Lower leg skin (tissue), 4 donors: ENCODE results near the gene TOMM6. TPM values are rescaled to one million over a fixed set of nuclear protein-coding genes. Genes with fewer than 3 reads are reported as not detected.

Experiments
- DNase-seq, 2 donors: peaks; one replicate each; pipeline ENCODE4 v3.0.0-alpha.2; 2019; ENCODE audit warnings: low spot score in 2 of 2
- H3K4me3 ChIP-seq: fragments of 200-600 bp; sonication (generic); 2 replicates; pipeline ENCODE4 v1.5.1; 2017; ENCODE audit warnings: mild to moderate bottlenecking, low read depth; ENCODE audit not compliant: poor library complexity, severe bottlenecking
- POLR2A ChIP-seq, 2 donors: fragments of 450-650 bp; IDR thresholded peaks; one replicate each; pipeline ENCODE4 v1.6.1; 2016 to 2017; ENCODE audit warnings: antibody characterized with exemption in 2 of 2, mild to moderate bottlenecking in 1 of 2, moderate library complexity in 1 of 2
- WGBS, 2 donors: methylation state at CpG; one replicate each; pipeline ENCODE4 v1.1.5; 2018; 5-methylcytosine and 5-hydroxymethylcytosine counted together
- intact Hi-C: fragments of 100-400 bp; cut with DNase I; formaldehyde crosslinking; loops from one replicate; pipeline ENCODE4 v1.15.0; 2023; ENCODE audit warnings: low total_unique reads
- total RNA-seq, 4 donors: library from RNA; depleted of rRNA; stranded (reverse); fragments of >200 nt; gene quantifications; one replicate each; pipeline ENCODE4 v1.1.0, GENCODE V29; 2016
- TF ChIP-seq, protein P1 (sequence below), 3 donors: fragments of 450-650 bp; IDR thresholded peaks; one replicate each; pipeline ENCODE4 v1.5.1; 2016; ENCODE audit warnings: antibody characterized with exemption in 3 of 3, mild to moderate bottlenecking in 3 of 3, moderate library complexity in 2 of 3

TOMM6 gene
- total RNA-seq, 4 donors from 2014 or later: 90.7 to 136 (median 100) TPM

DNA sequence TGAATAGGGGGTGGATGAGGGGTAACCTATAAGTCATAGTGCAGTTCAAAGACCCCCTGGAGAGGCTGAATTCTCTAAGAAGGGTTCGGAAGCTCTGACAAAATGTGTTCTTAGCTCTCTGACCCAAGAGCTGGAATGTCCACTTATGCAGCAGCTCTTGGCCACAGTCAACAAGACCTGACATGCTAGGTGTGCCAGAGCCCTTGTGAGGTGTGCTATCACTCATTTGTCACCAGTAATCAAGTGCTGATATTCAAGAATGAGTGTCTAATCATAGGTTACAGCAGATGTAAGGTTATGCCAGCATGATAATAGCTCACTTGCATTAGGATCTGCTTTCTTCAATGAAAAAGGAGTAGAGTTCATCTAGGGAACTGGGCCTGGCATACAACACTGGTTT lies 28.1 kb downstream of the TOMM6 start:
- TF ChIP-seq POLR2A (IDR thresholded peaks at IDR 0.05): no peak
- TF ChIP-seq, protein P1, sequence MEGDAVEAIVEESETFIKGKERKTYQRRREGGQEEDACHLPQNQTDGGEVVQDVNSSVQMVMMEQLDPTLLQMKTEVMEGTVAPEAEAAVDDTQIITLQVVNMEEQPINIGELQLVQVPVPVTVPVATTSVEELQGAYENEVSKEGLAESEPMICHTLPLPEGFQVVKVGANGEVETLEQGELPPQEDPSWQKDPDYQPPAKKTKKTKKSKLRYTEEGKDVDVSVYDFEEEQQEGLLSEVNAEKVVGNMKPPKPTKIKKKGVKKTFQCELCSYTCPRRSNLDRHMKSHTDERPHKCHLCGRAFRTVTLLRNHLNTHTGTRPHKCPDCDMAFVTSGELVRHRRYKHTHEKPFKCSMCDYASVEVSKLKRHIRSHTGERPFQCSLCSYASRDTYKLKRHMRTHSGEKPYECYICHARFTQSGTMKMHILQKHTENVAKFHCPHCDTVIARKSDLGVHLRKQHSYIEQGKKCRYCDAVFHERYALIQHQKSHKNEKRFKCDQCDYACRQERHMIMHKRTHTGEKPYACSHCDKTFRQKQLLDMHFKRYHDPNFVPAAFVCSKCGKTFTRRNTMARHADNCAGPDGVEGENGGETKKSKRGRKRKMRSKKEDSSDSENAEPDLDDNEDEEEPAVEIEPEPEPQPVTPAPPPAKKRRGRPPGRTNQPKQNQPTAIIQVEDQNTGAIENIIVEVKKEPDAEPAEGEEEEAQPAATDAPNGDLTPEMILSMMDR (IDR thresholded peaks at IDR 0.05): no peak
- no peak for DNase-seq
- H3K4me3 ChIP-seq: no peak overlapping the region
- 100% methylated on average over 1 of the region's 1 CpG for WGBS, 2 donors
- intact Hi-C loops: no loop called here

DNA sequence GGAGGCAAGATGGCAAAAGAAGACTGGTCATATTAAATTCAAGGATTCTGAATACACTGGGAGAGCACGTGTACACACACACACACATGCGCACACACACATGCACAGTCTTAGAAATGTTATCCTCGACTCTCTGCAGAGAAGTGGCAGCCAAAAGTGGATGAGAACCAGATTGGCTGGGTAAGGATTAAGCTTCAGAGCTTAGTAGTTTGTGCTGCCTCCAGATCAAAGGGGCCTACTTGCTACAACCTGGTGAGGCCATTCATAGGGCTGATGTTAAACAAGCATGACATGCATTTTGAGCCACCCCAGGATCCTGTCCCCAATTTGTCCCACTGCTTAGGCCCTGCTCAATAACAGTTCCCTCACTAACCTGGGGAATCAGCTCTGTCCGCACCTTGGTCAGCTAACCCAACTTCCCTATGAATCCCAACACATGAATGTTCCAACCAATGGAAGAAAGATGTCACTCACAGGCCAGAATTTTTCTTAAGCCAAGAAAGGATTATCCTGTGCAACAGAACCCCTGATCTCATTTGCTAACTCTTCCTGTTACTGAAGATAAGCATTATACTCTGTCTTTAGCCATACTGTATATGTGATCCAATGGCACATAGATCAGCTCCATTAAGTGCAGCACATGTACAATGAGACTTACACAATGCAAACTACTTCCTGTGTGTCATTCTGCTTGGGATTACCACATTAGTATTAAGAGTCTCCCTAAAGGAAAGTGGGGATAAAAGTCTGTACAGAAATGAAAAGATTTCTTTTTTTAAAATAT lies 31.0 kb downstream of the TOMM6 start:
- TF ChIP-seq, protein P1 (IDR thresholded peaks at IDR 0.05): no peak
- no peak for TF ChIP-seq POLR2A (IDR thresholded peaks at IDR 0.05)
- WGBS, 2 donors: 73 to 76% methylated on average over 4 of the region's 4 CpGs
- H3K4me3 ChIP-seq: no peak overlapping the region
- intact Hi-C loops: no loop called here
- DNase-seq: no peak

DNA sequence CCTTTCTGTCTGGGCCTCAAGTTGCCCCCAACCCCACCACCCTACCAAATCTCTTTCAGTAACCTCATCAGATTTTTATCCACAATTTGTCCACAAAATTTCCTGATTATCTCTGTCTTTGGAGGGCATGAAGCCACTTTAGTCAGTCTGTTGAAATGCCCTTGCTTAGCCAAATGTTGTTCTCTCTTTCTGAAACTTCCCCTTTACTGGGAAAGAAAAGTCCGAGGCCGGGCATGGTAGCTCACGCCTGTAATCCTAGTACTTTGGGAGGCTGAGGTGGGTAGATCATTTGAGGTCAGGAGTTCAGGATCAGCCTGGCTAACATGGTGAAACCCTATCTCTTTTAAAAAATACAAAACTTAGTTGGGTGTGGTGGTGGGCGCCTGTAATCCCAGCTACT lies 33.8 kb downstream of the TOMM6 start:
- intact Hi-C loops: no loop called here
- DNase-seq: no peak
- no peak for TF ChIP-seq POLR2A (IDR thresholded peaks at IDR 0.05)
- TF ChIP-seq, protein P1 (IDR thresholded peaks at IDR 0.05): no peak
- no peak overlapping the region for H3K4me3 ChIP-seq
- 82 to 95% methylated on average over 4 of the region's 4 CpGs for WGBS, 2 donors

DNA sequence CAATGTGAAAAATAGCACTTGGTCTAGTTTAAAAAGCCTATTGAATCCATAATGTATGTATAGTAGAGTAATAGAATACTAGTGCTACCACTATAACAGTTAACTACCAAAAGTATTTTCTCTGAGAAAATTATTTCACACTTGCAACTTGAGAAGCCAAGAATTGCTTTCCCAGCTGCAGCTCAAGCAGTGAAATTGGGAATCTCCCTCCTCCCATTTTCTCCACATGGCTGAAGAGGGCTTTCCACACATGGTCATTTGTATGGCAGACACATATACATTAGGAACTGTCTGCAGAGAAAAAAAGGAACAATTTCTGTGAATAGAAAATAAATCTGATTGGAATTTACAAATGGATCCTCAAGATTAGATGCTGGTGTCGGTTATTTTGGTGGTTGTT lies 34.5 kb downstream of the TOMM6 start:
- WGBS, 2 donors: 92 to 100% methylated on average over 1 of the region's 1 CpG
- TF ChIP-seq, protein P1 (IDR thresholded peaks at IDR 0.05): no peak
- no peak for TF ChIP-seq POLR2A (IDR thresholded peaks at IDR 0.05)
- intact Hi-C loops: no loop called here
- no peak for DNase-seq
- H3K4me3 ChIP-seq: no peak overlapping the region

DNA sequence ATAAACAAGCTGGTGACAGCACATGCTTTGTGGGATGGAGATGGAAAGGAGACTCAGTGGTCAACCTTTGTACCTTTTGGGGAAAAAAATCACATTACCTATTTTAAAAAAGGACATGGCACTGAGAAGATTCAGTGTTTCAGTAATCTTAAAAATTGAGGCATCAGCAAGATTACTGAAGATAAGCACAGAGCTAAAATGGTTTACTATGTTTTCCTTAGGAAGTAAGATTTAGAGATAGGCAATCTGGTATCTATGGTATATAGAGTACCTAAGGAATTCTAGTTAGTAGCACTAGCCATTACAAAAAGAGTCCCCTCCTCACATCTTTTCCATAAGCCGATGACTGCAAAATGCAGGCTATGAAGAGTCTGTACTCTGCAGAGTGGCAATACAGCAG lies 35.7 kb downstream of the TOMM6 start:
- no peak for DNase-seq
- intact Hi-C loops: no loop called here
- 100% methylated on average over 1 of the region's 1 CpG for WGBS, 2 donors
- no peak overlapping the region for H3K4me3 ChIP-seq
- TF ChIP-seq POLR2A (IDR thresholded peaks at IDR 0.05): no peak
- TF ChIP-seq, protein P1 (IDR thresholded peaks at IDR 0.05): no peak
